Middle frontal gyrus (tissue), 1 donor: ENCODE results near the gene INPPL1.

Experiments
- DNase-seq: peaks from one replicate; pipeline ENCODE4 v3.0.0-alpha.2; 2015; ENCODE audit warnings: low spot score; ENCODE audit errors: extremely low spot score

Gene INPPL1

DNA sequence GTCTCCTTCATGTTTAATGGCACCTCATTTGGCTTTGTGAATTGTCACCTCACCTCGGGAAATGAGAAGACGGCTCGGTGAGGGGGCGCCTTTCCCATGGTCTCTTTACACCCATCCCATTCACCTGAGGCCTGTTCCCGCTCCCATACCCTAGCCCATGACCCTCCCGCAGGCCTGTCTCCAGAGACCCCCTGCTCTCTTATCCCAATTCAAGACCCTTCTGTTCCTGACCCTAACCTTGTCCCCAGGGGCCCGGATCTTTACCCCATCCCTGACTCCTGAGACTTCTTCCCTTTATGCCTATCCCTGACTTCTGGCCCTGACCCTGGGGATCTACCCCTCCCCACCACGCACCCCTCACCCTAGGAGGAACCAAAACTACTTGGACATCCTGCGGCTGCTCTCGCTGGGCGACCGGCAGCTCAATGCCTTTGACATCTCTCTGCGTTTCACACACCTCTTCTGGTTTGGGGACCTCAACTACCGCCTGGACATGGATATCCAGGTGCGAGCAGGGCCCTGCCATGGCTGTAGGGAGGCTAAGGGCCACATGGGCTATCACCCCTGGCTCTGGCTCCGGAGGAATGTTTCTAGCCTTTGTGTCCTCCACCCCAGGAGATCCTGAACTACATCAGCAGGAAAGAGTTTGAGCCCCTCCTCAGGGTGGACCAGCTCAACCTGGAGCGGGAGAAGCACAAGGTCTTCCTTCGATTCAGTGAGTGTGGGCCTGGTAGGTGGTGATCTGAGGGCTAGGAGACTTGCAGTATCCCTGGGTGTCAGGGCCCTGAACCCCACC, 7.9 kb downstream of the INPPL1 start:
- DNase-seq: no peak

DNA sequence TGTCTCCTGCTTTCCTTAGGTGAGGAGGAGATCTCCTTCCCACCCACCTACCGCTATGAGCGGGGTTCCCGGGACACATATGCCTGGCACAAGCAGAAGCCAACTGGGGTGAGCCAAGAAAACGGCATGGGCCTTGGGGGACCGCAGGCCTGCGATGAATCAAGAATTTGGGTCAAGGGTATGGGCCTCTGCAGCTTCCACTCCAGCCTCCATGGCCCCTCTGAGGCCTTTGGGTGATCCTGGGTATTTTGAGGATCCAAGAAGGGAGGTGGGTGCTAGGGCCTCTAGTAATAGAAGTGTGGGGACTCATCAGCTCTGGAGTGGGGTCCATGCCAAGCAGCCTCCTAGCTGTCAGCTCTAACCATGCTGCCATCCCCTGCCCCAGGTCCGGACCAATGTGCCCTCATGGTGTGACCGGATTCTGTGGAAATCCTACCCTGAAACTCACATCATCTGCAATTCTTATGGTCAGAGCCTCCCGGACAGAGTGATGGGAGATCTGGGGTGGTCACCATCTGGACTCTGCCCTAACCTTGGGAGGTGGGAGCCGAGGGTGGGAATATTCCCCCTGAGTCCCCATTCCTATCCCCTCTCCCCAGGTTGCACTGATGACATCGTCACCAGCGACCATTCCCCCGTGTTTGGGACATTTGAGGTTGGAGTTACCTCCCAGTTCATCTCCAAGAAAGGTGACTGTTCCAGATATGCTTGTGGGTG, 8.6 kb downstream of the INPPL1 start:
- no peak for DNase-seq

GRCh38 chr11:72233773-72234513, 9.4 kb downstream of the INPPL1 start:
- DNase-seq: no peak

GRCh38 chr11:72234514-72234830, 9.9 kb downstream of the INPPL1 start:
- no peak for DNase-seq

DNA sequence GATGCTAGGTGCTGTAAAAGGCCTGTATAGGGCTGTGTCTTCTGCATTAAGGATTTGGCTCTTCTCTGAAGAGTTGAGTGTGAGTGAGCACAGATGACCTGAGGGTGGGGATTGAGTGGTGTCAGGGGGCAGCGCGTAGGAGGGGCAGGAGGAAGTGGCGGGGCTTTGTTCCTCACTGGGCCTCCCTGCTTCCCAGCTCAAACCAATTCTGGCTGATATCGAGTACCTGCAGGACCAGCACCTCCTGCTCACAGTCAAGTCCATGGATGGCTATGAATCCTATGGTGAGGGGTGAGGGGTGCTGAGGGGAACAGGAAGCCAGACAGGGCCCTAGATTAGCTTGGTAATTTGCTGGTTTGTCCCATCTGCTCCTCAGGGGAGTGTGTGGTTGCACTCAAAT, 10.4 kb downstream of the INPPL1 start:
- DNase-seq: no peak

- DNase-seq: no peak
These were observed 10.9 kb downstream of the INPPL1 start for GRCh38 chr11:72235351-72236057.

DNA sequence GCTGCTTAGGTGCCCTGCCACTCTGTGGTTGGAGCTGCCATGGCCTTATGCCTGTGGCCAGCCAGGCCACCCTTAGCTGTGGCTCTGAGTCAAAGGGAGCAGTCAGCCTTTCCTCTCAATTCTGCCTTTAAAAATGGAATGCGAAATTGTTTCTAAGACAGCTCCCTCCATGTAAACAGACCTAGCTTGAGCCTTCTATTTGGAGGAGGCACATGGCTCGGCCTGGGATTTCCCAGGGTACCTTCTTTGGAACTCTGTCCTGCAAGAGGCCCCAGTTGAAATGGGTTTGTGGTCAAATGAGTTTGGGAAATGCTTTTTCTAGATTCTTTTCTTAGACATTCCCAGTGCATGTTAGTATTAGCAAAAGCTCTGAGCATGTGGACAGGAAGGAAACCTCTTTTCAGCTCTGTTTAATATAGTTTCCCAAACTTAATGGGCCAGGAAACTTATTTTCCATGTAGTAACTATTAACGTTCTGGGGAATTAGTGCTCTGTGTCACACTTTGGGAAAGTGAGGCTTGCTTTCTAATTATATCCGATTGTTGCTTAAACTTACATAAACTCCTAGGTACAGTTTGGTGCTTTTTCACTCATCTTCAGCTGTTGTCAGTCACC, 11.6 kb downstream of the INPPL1 start:
- DNase-seq: no peak

DNA sequence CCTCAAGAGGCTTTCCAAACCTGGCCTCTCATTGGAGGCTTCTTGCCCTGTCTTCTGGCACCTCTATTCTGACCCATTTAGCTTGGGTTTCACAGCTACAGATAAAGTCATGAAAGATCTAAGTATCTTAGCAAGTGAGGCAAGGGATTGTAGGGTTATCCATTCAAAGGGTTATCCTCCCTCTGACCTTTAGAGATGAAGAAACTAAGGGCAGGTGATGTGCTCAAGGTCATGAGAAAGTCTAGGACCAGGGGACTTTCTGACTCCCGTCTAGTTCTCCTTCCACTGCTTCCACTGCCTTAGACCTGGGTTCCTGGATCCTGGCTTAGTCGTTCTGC, 12.2 kb downstream of the INPPL1 start:
- DNase-seq: no peak

DNA sequence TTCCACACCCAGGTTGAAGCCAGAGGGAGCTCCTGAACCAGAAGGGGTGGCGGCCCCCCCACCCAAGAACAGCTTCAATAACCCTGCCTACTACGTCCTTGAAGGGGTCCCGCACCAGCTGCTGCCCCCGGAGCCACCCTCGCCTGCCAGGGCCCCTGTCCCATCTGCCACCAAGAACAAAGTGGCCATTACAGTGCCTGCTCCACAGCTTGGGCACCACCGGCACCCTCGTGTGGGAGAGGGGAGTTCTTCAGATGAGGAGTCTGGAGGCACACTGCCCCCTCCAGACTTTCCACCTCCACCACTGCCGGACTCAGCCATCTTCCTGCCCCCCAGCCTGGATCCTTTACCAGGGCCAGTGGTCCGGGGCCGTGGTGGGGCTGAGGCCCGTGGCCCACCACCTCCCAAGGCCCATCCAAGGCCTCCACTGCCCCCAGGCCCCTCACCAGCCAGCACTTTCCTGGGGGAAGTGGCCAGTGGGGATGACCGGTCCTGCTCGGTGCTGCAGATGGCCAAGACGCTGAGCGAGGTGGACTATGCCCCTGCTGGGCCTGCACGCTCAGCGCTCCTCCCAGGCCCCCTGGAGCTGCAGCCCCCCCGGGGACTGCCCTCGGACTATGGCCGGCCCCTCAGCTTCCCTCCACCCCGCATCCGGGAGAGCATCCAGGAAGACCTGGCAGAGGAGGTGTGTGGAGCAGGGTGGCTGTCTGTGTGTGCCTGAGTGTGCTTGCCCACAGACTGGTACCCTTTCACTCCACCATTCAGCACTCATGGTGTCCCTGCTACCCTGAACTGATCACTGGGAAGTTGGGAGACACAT, 12.8 kb downstream of the INPPL1 start:
- no peak for DNase-seq

GRCh38 chr11:72238040-72238450, 13.5 kb downstream of the INPPL1 start:
- DNase-seq: no peak

DNA sequence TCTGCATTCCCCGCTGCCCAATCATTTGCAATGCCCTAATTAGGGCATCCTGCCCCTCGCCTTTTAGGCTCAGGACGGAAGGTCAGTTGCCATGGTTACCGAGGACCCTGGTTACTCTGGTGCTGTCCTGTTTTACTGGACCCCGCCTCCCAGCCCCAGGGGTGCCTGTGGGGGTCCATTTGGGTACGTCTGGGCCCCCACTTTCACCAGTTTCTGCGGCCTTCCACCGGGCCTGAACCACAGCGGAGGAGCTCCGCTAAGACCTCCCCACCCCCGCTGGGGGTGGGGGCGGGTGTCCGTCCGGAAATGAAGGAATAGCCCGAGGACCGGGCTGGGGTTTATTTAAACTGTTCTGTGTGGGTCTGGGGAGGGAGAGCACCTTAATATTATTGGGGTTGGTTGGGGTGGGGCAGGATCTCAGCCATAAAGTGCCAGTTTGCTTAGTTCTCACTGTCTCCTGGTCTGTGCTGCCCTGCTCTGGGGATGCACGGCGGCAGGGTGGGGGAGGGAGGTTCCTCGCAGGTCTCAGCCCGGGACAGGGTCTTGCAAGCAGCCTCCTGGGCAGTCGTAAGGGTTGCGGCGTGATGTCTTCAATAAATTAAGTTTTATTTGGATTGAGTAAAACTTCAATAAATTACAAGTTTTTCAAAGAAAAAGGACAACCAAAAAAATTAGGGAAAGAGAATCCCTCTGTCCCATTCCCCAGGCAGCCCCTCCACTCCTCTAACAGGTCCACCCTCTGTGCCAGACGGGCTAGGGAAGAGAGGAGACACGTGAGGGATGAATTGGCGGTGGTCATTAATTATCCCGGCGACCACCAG, 14.1 kb downstream of the INPPL1 start:
- no peak for DNase-seq

DNA sequence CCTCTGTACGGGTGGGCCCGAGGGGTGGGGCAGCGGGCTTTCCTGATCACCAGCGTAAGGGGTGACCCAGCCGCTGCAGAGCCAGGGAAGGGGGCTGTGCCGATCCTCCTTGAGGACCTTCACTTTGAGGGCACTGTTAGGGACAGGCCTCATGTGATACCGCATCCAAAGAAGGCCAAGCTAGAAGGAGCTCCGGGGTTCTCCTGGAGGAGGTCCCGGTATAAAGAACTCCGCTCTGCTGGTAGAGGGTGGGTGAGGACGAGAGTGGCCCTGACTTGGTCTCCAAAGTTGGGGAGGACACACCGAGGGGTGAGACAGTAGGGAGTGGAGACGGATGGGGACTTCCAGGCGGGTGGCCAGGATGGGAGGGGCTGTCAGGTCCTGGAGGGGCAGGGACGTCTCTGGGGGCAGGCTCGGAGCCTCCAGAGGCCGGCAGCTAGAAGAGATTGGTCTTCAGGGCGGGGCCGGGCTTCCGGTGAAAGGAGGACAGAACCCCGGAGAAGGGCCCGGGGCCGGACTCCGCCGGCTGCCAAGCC, 14.8 kb downstream of the INPPL1 start:
- no peak for DNase-seq

- no peak for DNase-seq
These were observed 15.4 kb downstream of the INPPL1 start for GRCh38 chr11:72239849-72240460.

DNA sequence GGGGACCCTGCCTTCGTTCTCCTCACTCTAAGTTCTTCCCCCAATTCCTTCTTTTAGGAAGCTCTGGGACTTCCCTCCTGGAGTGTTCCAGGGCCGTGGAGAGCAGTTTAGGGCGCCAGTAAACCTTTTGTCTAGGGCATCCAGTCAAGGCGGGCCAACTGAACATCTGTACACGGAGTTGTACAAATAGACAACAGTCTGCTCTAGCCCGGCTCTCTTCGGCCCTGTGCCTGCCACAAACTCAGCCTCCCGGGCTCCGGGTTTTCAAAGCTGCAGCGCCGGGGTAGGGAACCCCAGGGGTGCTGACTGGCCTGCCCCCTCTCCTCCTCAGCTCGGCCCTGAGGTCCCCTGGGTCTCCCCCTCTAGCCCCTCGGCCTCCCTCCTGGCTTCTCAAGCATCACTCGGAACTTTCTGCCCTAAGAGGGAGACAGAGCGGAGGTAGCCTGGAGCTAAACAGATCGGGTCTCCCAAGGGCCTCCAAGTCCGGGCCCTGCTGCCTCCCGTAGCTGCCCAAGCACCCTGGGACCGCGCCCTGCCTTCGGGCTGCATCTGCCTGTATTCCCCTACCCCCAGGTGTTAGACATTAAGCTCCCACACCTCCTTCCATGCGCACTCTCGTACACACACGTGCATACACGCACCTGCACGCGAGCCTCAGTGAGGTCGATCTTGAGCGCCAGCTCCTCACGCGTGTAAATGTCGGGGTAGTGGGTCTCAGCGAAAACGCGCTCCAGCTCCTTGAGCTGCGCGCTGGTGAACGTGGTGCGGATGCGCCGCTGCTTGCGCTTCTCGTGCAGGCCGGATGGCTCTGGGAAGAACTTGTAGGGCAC, 16.1 kb downstream of the INPPL1 start:
- no peak for DNase-seq

- DNase-seq: no peak
These were observed 16.8 kb downstream of the INPPL1 start for GRCh38 chr11:72241291-72241781.

GRCh38 chr11:72242141-72242540, 17.6 kb downstream of the INPPL1 start:
- DNase-seq: no peak

GRCh38 chr11:72243173-72244059, 18.8 kb downstream of the INPPL1 start:
- no peak for DNase-seq
